Measurements from ENCODE around the gene PRSS21. TPM values are rescaled to one million over a fixed set of nuclear protein-coding genes. Genes with fewer than 3 reads are reported as not detected.

PRSS21 gene
- total and polyA plus RNA-seq, 10 of the 15 experiments (the other 5 are each of a cell fraction or from before 2014, with no cell fraction given), result 5.3 to 73.4 (median 40.1) TPM; not detected in 1

DNA sequence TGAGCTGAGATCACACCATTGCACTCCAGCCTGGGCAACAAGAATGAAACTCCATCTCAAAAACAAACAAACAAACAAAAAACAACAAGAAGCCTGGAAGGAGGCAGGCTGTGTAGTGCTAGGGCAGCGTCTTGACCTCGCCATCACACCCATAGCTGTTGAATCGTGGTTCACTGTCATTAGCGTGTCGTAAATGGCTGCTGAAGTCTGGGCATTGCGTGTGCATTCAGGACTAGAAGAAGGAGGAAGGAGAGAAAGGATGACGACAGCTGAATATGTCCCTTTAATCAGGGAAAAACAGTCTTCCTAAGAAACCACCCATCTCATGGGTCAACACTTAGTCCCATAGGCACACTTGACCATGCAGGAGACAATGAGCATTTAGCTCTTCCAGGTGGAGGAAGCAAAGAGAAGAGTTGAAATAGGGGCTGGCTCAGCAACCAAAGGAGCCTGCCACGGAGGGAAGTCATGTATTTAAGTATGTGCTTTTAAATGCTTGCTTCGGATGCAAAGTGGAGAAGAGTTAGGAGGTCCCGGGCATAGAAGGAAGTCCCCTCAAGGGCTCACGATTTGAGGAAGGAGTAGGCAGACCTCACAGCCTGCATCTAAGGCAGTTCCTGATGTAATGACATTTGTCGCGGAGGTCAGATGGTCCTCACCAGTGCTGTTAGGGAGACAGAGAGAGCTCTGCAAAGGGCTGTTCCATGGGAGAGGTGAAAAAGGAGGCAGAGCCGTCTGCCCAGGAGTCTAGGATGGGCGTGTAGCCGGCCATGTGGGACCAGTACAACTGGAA is 32.1 kb downstream of the PRSS21 start (continued):
- no peak for TF ChIP-seq TAF1 (IDR thresholded peaks at IDR 0.05; ENCODE audit: borderline replicate concordance, low read depth, low read length)
- no peak for TF ChIP-seq FOXM1 (IDR thresholded peaks at IDR 0.05; ENCODE audit: low read depth, low read length)
- no peak for TF ChIP-seq TCF12 (IDR thresholded peaks at IDR 0.05; ENCODE audit: low read depth, low read length)

DNA sequence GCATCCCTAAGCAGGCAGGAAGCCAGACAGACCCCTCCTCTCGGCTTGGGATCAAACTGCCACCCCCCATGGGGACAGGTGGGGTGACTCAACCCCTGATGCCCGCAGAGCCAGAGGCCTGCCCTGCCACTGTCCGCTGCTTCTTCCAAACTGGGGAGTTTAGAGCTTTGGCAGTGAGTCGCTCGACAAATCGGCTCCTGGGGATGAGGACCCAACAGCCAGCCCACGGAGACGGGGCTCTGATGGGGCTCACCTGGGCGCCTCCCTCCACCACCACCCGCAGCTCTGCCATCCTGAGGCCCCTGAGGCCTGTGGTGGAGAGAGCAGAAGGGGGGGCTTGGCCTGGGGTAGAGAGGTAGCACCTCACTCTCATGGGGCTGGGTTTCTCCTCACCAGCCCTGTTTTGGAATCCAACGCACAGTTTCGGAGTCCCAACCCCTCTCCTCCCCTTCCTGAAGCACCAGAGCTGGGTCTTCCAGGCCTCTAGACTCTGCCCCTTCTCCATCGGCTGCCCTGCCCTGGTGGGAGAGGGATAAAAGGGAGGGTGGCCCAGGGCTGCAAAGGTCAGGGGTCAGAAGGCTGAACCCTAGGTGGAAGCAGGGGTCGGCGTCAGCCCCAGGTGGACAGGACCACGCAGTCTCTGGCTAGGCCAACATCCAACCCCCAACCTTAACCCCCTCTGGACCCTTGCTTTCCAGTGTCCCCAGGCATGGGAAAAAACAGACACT is 35.1 kb downstream of the PRSS21 start:
- H2AFZ ChIP-seq (ENCODE audit: control insufficient read depth, low read depth, low read length), result no peak overlapping the region
- no peaks in the 10 kb centered on the region for H3K79me2 ChIP-seq (ENCODE audit: control insufficient read depth, insufficient read depth, low read length)
- FAIRE-seq (no peak), ATAC-seq (no peak), DNase-seq (ENCODE audit: low read depth, low spot score) (no peak)
- CTCF ChIA-PET, result no interaction called here
- H4K20me1 ChIP-seq (ENCODE audit: control insufficient read depth, insufficient read depth), result no peaks in the 10 kb centered on the region
- TF ChIP-seq BRCA1 (IDR thresholded peaks at IDR 0.05; ENCODE audit: low read depth, low read length) (no peak), WRNIP1 (IDR thresholded peaks at IDR 0.05; ENCODE audit: borderline replicate concordance, low read depth, low read length) (no peak), MEF2A (IDR thresholded peaks at IDR 0.05; ENCODE audit: insufficient read depth, low read depth, low read length) (no peak), CHD2 (IDR thresholded peaks at IDR 0.05; ENCODE audit: borderline replicate concordance, low read depth, low read length) (no peak)
- SMC1A ChIA-PET (ENCODE audit: uncharacterized antibody, unreplicated experiment), result no interaction called here
- no peaks in the 10 kb centered on the region for H3K4me1 ChIP-seq (ENCODE audit: control insufficient read depth, insufficient read depth, low read length)
- H3K9me3 ChIP-seq (replicated peaks; ENCODE audit: control insufficient read depth, insufficient read depth, low read length), result peaks cover 3% of the 10 kb centered on the region; the same call in 2 of the 3 replicates
- H3K4me3 ChIP-seq, result no peak overlapping the region
- RAD21 ChIA-PET (ENCODE audit: unreplicated experiment), result no interaction called here
- H3K4me2 ChIP-seq (ENCODE audit: control insufficient read depth, insufficient read depth), result no peak overlapping the region
- WGBS (ENCODE audit: insufficient coverage, insufficient replicate concordance, low lambda C conversion rate, missing lambda C conversion rate), result 54% methylated on average over 16 of the region's 16 CpGs
- no peak overlapping the region for H3K27ac ChIP-seq (ENCODE audit: control insufficient read depth, insufficient read depth)
- H3K36me3 ChIP-seq (ENCODE audit: control insufficient read depth in 2 of 2, insufficient read depth in 2 of 2, low read length in 1 of 2), result no peaks in the 10 kb centered on the region
- no peak overlapping the region for H3K9ac ChIP-seq (ENCODE audit: control insufficient read depth, insufficient read depth, low read length)
- intact Hi-C loops (cut with micrococcal nuclease; ENCODE audit: unreplicated experiment) (loop anchor here (10.0 kb wide), 1 partner anchor 47 kb away; no protein-coding TSS in a partner anchor), in situ Hi-C loops (cut with MboI) (no loop called here)
- POLR2A ChIA-PET, result no interaction called here
- no peaks in the 10 kb centered on the region for H3K27me3 ChIP-seq (replicated peaks in 1 of 2; ENCODE audit: control insufficient read depth in 2 of 2, insufficient read depth in 2 of 2, low read length in 1 of 2)
- BruUV-seq (replicated peaks), result no TSS peak

All from GM12878 (cell line).